RWPE2 (cell line): Measurements from ENCODE around the gene PPM1D.
"Not testable (repeated sequence)": the region's sequence is repeated elsewhere in the genome, so short reads cannot be mapped to it uniquely, and the experiment has no call there.

Source experiments
- ATAC-seq: fragments of 200-7000 bp; cut with Tn5 transposase; 3 replicates; pipeline ENCODE4 v1.9.1; 2021; ENCODE audit warnings: low read depth
- DNase-seq: peaks from one replicate; pipeline ENCODE4 v3.0.0-alpha.2; 2020; ENCODE audit warnings: low spot score
- H3K27ac ChIP-seq: fragments of 450-650 bp; 2 replicates; pipeline ENCODE4 v1.5.1; 2017; ENCODE audit warnings: mild to moderate bottlenecking; ENCODE audit not compliant: poor library complexity, severe bottlenecking
- H3K27me3 ChIP-seq: fragments of 250-450 bp; sonication (Bioruptor Pico); 2 replicates; pipeline ENCODE4 v1.5.1; 2021; ENCODE audit warnings: mild to moderate bottlenecking, moderate library complexity; ENCODE audit not compliant: insufficient read depth, poor library complexity, severe bottlenecking
- H3K36me3 ChIP-seq: fragments of 250-450 bp; sonication (Bioruptor Pico); 2 replicates; pipeline ENCODE4 v1.5.1; 2020; ENCODE audit warnings: low read depth, mild to moderate bottlenecking, moderate library complexity
- H3K4me1 ChIP-seq: fragments of 250-450 bp; sonication (Bioruptor Pico); 2 replicates; pipeline ENCODE4 v1.5.1; 2021; ENCODE audit warnings: mild to moderate bottlenecking, moderate library complexity; ENCODE audit not compliant: insufficient read depth, poor library complexity, severe bottlenecking
- H3K4me3 ChIP-seq: fragments of 250-450 bp; sonication (Bioruptor Pico); 2 replicates; pipeline ENCODE4 v1.5.1; 2021; ENCODE audit warnings: mild to moderate bottlenecking, moderate library complexity; ENCODE audit not compliant: severe bottlenecking
- H3K9me3 ChIP-seq: fragments of 250-450 bp; sonication (Bioruptor Pico); 2 replicates; pipeline ENCODE4 v1.5.1; 2021; ENCODE audit warnings: mild to moderate bottlenecking, moderate library complexity; ENCODE audit not compliant: severe bottlenecking
- CTCF ChIP-seq: fragments of 450-650 bp; IDR thresholded peaks from one replicate; pipeline ENCODE4 v1.5.1; 2017; ENCODE audit warnings: mild to moderate bottlenecking, moderate library complexity; ENCODE audit not compliant: poor library complexity, severe bottlenecking

Gene PPM1D

GRCh38 chr17:60600490-60601446, 775 bp downstream of the PPM1D start:
- H3K4me3 ChIP-seq = peak overlapping the region; percentile 76
- H3K36me3 ChIP-seq = no peaks in the 10 kb centered on the region
- TF ChIP-seq CTCF = peak; percentile 86
- peaks cover 3% of the 10 kb centered on the region for H3K4me1 ChIP-seq
- ATAC-seq (peak; percentile 43), DNase-seq (peak; percentile 76)
- peak overlapping the region; percentile 70 for H3K27ac ChIP-seq
- H3K9me3 ChIP-seq = no peaks in the 10 kb centered on the region
- H3K27me3 ChIP-seq = no peaks in the 10 kb centered on the region

- H3K27me3 ChIP-seq = no peaks in the 10 kb centered on the region
- H3K4me1 ChIP-seq = peaks cover 3% of the 10 kb centered on the region
- TF ChIP-seq CTCF = peak; percentile 61
- no peak for DNase-seq
- H3K4me3 ChIP-seq = peak overlapping the region; percentile 76
- ATAC-seq = peak; percentile 15; the same call in 2 of the 3 replicates
- H3K27ac ChIP-seq = peak overlapping the region; percentile 70
- H3K9me3 ChIP-seq = no peaks in the 10 kb centered on the region
- no peaks in the 10 kb centered on the region for H3K36me3 ChIP-seq
Observed at GRCh38 chr17:60601447-60602384, 1.7 kb downstream of the PPM1D start.

- no peak for TF ChIP-seq CTCF
- DNase-seq (no peak), ATAC-seq (no peak)
- peak overlapping the region; percentile 70 for H3K27ac ChIP-seq
- H3K27me3 ChIP-seq = no peaks in the 10 kb centered on the region
- H3K4me1 ChIP-seq = peaks cover 3% of the 10 kb centered on the region
- peak overlapping the region; percentile 76 for H3K4me3 ChIP-seq
- no peaks in the 10 kb centered on the region for H3K36me3 ChIP-seq
- no peaks in the 10 kb centered on the region for H3K9me3 ChIP-seq
Observed at GRCh38 chr17:60602385-60602742, 2.4 kb downstream of the PPM1D start.

- no peak overlapping the region for H3K27ac ChIP-seq
- DNase-seq (no peak), ATAC-seq (no peak)
- H3K4me1 ChIP-seq = peaks cover 3% of the 10 kb centered on the region
- no peak for TF ChIP-seq CTCF
- no peaks in the 10 kb centered on the region for H3K36me3 ChIP-seq
- peak overlapping the region; percentile 76 for H3K4me3 ChIP-seq
- no peaks in the 10 kb centered on the region for H3K27me3 ChIP-seq
- H3K9me3 ChIP-seq = no peaks in the 10 kb centered on the region
Observed at GRCh38 chr17:60602871-60603270, 2.9 kb downstream of the PPM1D start.

GRCh38 chr17:60603477-60603876, 3.5 kb downstream of the PPM1D start:
- H3K27me3 ChIP-seq, H3K4me3 ChIP-seq, H3K4me1 ChIP-seq, DNase-seq, H3K9me3 ChIP-seq, H3K27ac ChIP-seq, H3K36me3 ChIP-seq, ATAC-seq: not testable (repeated sequence)
